GM12878 (cell line): Measurements from ENCODE around the gene ATAD3A. TPM values are rescaled to one million over a fixed set of nuclear protein-coding genes. Genes with fewer than 3 reads are reported as not detected.

Experiments
- ATAC-seq: fragments of 200-7000 bp; cut with Tn5 transposase; 3 replicates; pipeline ENCODE4 v1.9.1; 2020; ENCODE audit warnings: mild to moderate bottlenecking, moderate library complexity
- BruUV-seq: library from RNA; stranded (reverse); fragments of 400-500 nt; replicated peaks from 2 replicates; lab custom pipeline; 2021; lab: Mats Ljungman, UMichigan
- CTCF ChIA-PET: fragments of 300-600 bp; sonication (Branson Sonifier 250); formaldehyde crosslinking; extraction: SDS; loops from one replicate; lab custom pipeline; 2021; ENCODE audit warnings: inconsistent platforms; lab: Yijun Ruan, JAX
- POLR2A ChIA-PET: fragments of 350-600 bp; formaldehyde crosslinking; extraction: SDS; loops from one replicate; lab custom pipeline; 2021; ENCODE audit warnings: inconsistent platforms; lab: Charles Lee
- RAD21 ChIA-PET: fragments of 300-600 bp; sonication (Branson Sonifier 250); formaldehyde crosslinking; loops from one replicate; lab custom pipeline; 2023; ENCODE audit warnings: antibody characterized with exemption; ENCODE audit not compliant: unreplicated experiment; lab: Charles Lee
- SMC1A ChIA-PET: fragments of 300-600 bp; sonication (Branson Sonifier 250); formaldehyde crosslinking; loops from one replicate; lab custom pipeline; 2023; ENCODE audit not compliant: unreplicated experiment, uncharacterized antibody; lab: Charles Lee
- DNase-seq: peaks from one replicate; pipeline ENCODE4 v3.0.0-alpha.2; 2011; ENCODE audit warnings: low read depth, low spot score
- FAIRE-seq: peaks from 3 replicates; lab custom pipeline; 2011; peaks lifted over from hg19 to GRCh38; lab: Jason Lieb, UNC
- H2AFZ ChIP-seq: 2 replicates; pipeline ENCODE4 v1.6.0; 2011; ENCODE audit warnings: low read depth, low read length, control low read depth; ENCODE audit not compliant: control insufficient read depth
- H3K27ac ChIP-seq: 2 replicates; pipeline ENCODE4 v1.5.1; 2011; ENCODE audit warnings: control low read depth; ENCODE audit not compliant: control insufficient read depth, insufficient read depth
- H3K27me3 ChIP-seq, 2 experiments: replicated peaks in 1 of 2; 2 replicates each; pipeline versions ENCODE4 v1.6.0 to v1.6.1; 2011; ENCODE audit warnings: low read length in 1 of 2; ENCODE audit not compliant: control insufficient read depth in 2 of 2, insufficient read depth in 2 of 2
- H3K36me3 ChIP-seq, 2 experiments: 2 replicates each; pipeline ENCODE4 v1.5.1; 2011; ENCODE audit warnings: low read length in 1 of 2; ENCODE audit not compliant: control insufficient read depth in 2 of 2, insufficient read depth in 2 of 2
- H3K4me1 ChIP-seq: 2 replicates; pipeline ENCODE4 v1.6.1; 2011; ENCODE audit warnings: mild to moderate bottlenecking, low read length, moderate library complexity, mixed read lengths; ENCODE audit not compliant: control insufficient read depth, insufficient read depth
- H3K4me2 ChIP-seq: 2 replicates; pipeline ENCODE4 v1.6.0; 2011; ENCODE audit warnings: control low read depth; ENCODE audit not compliant: control insufficient read depth, insufficient read depth
- H3K4me3 ChIP-seq: fragments of 200-600 bp; sonication (generic); 2 replicates; pipeline ENCODE4 v1.5.1; 2016
- H3K79me2 ChIP-seq: 2 replicates; pipeline ENCODE4 v1.6.0; 2011; ENCODE audit warnings: low read length; ENCODE audit not compliant: control insufficient read depth, insufficient read depth
- H3K9ac ChIP-seq: 2 replicates; pipeline ENCODE4 v1.8.0; 2011; ENCODE audit warnings: low read length, control low read depth, mixed read lengths; ENCODE audit not compliant: control insufficient read depth, insufficient read depth
- H3K9me3 ChIP-seq: replicated peaks from 3 replicates; pipeline ENCODE4 v1.5.1; 2011; ENCODE audit warnings: mild to moderate bottlenecking, low read length; ENCODE audit not compliant: control insufficient read depth, insufficient read depth
- H4K20me1 ChIP-seq: 2 replicates; pipeline ENCODE4 v1.6.0; 2011; ENCODE audit not compliant: control insufficient read depth, insufficient read depth
- BCLAF1 ChIP-seq: fragments of 450-650 bp; IDR thresholded peaks from 2 replicates; pipeline ENCODE4 v1.6.1; 2017; ENCODE audit warnings: antibody characterized with exemption, mild to moderate bottlenecking, moderate library complexity
- PAX5 ChIP-seq: IDR thresholded peaks from 2 replicates; pipeline ENCODE4 v1.6.1; 2011; ENCODE audit warnings: low read depth, low read length, borderline replicate concordance
- SIN3A ChIP-seq: IDR thresholded peaks from 2 replicates; pipeline ENCODE4 v1.6.1; 2012; ENCODE audit warnings: low read depth, low read length, improper control_type of control experiment
- YY1 ChIP-seq: IDR thresholded peaks from 2 replicates; pipeline ENCODE4 v1.6.1; 2011; ENCODE audit warnings: low read depth, mild to moderate bottlenecking, low read length
- ZBTB40 ChIP-seq: fragments of 450-650 bp; IDR thresholded peaks from 2 replicates; pipeline ENCODE4 v1.6.1; 2016; ENCODE audit warnings: mild to moderate bottlenecking, moderate library complexity, borderline replicate concordance
- WGBS: methylation state at CpG from one replicate; pipeline ENCODE4 v1.1.6; 2016; ENCODE audit warnings: low lambda C conversion rate; ENCODE audit not compliant: insufficient replicate concordance, insufficient coverage; ENCODE audit errors: missing lambda C conversion rate; 5-methylcytosine and 5-hydroxymethylcytosine counted together
- in situ Hi-C: fragments of 300-500 bp; cut with MboI; formaldehyde crosslinking; loops from 9 replicates; pipeline ENCODE4 v1.14.3; 2018; ENCODE audit warnings: mixed read lengths
- intact Hi-C: fragments of 100-400 bp; cut with micrococcal nuclease; formaldehyde crosslinking; loops from one replicate; pipeline ENCODE4 v1.14.2; 2022; ENCODE audit not compliant: unreplicated experiment
- polyA plus RNA-seq, 11 experiments: library from polyadenylated mRNA; depleted of rRNA in 4 of 11; unstranded in 6 of 11; stranded (reverse) in 5 of 11; fragments of >200 nt; fragmentation: Nextera tagmentation in 4 of 11; fragmentation: Illumina TruSeq in 1 of 11; extraction: Ambion mirVana in 4 of 11; extraction: Trizol in 1 of 11; gene quantifications; 1 replicate in 1 of 11; 2 replicates in 10 of 11; pipeline versions ENCODE4 v1.2.1 to v1.2.3, GENCODE V29; 2011 to 2016; ENCODE audit warnings: inconsistent platforms in 2 of 11, missing spikeins in 2 of 11, low read depth in 1 of 11
- total RNA-seq, 4 experiments: library from RNA; depleted of rRNA in 3 of 4; stranded (reverse); fragments of >200 nt in 3 of 4; fragmentation: Illumina TruSeq in 1 of 4; extraction: Trizol in 1 of 4; gene quantifications; 2 replicates each; pipeline versions ENCODE4 v1.2.1 to v1.2.3, GENCODE V29; 2013 to 2021

The ATAD3A gene
- total and polyA plus RNA-seq, 10 of the 15 experiments (the other 5 are each of a cell fraction or from before 2014, with no cell fraction given): 0.05 to 93.5 (median 38.9) TPM

DNA sequence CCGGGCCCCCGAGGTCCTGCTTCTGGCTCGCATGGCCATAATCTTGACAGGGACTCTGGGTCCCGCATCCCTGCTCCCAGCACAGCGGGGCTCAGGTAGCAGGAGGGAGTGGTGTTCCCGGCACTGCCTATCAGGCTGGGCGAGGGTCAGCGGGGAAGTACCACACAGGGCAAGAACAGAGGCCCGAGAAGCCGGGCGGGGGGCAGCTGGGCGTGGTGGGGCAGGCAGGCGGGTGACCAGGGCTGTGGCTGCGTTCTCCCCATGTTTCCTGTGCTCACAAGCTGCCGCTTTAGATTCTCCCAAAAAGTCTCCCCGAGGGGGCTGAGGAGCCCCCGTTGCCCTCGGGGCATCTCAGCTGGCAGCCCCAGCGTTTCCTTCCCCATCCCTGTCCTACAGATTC lies 22.1 kb upstream of the ATAD3A start (continued):
- TF ChIP-seq ZBTB40 (no peak), PAX5 (no peak), YY1 (no peak), BCLAF1 (no peak)
- TF ChIP-seq, all 136 proteins: peak for 0

- in situ Hi-C loops (no loop called here), intact Hi-C loops (no loop called here)
- Histone ChIP-seq H4K20me1 (no peaks in the 10 kb centered on the region), H2AFZ (no peak overlapping the region), H3K4me2 (no peak overlapping the region), H3K4me3 (no peak overlapping the region), H3K36me3 (peaks cover 6 to 21% of the 10 kb centered on the region in 2 experiments; a peak in 3 of 4 replicates), H3K9ac (no peak overlapping the region), H3K27me3 (no peaks in the 10 kb centered on the region), H3K4me1 (no peaks in the 10 kb centered on the region), H3K79me2 (no peaks in the 10 kb centered on the region), H3K9me3 (peaks cover 6% of the 10 kb centered on the region; the same call in 2 of the 3 replicates), H3K27ac (no peak overlapping the region)
- TF ChIP-seq SIN3A: no peak
- ChIA-PET SMC1A (no interaction called here), RAD21 (no interaction called here), POLR2A (no interaction called here), CTCF (no interaction called here)
- ATAC-seq (no peak), DNase-seq (no peak), FAIRE-seq (no peak)
- BruUV-seq: no TSS peak
- 98% methylated on average over 17 of the region's 25 CpGs for WGBS
These were observed 21.2 kb upstream of the ATAD3A start for GRCh38 chr1:1490633-1491230.
